NCI-H69 (cell line): ENCODE measurements around the gene SPTBN2.
"Not testable (repeated sequence)": the region's sequence is repeated elsewhere in the genome, so short reads cannot be mapped to it uniquely, and the experiment has no call there.

Experiments used
- DNase-seq: peaks from one replicate; lab custom pipeline; 2025; lab: John Stamatoyannopoulos, UW

SPTBN2 gene

GRCh38 chr11:66685276-66686099 is 43.5 kb downstream of the SPTBN2 start:
- peak; percentile 56 for DNase-seq

DNA sequence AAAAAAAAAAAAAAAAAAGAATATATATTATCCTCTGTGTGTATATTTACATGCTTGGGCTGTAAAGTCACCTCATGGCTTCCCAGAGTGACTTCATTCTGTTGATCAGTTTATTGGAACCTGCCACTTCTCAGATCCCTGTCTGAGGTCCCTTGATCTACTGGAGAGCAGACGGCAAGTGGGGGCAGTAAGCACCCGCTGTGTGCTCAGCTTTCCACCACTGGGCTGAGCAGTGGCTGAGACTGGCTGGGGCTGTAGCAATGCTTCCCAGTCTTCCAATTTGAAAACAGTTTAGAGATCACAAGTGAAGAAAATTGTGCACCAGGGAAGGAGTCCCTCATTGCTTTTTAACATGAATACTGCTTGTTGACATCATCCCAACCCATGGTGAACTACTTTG is 44.4 kb downstream of the SPTBN2 start:
- DNase-seq, result no peak

- no peak for DNase-seq
Measured at GRCh38 chr11:66683877-66684276, 45.1 kb downstream of the SPTBN2 start.

DNA sequence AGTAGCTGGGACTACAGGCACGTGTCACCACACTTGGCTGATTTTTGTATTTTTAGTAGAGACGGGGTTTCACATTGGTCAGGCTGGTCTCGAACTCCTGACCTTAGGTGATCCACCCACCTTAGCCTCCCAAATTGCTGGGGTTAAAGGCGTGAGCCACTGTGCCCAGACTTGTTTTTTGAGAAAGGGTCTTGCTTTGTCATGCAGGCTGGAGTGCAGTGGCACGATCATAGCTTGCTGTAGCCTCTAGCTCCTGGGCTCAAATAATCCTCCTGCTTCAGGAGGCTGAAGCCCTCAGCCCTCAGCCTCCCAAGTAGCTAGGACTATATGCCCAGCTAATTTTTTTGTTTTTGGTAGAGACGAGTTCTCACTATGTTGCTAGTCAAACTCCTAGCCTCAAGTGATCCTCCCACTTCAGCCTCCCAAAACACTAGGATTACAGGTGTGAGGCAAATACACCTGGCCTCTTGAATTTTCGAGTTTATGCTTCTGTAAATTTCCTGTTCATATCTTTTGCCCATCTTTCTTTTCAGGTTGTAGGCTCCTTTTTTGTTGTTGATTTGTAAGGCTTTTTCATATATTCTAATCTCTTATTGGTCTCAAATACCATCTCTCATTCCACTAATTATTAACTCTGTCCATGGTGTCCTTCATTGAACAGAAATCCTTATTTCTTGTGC is 47.9 kb downstream of the SPTBN2 start:
- DNase-seq, result no peak

- peak; percentile 99 for DNase-seq
Measured at GRCh38 chr11:66677599-66678375, 51.2 kb downstream of the SPTBN2 start, which contains the start of gene RBM4B. TSS of gene RBM4B (minus strand) at chr11:66677887. CDS start at chr11:66677079, 808 bp downstream.

DNA sequence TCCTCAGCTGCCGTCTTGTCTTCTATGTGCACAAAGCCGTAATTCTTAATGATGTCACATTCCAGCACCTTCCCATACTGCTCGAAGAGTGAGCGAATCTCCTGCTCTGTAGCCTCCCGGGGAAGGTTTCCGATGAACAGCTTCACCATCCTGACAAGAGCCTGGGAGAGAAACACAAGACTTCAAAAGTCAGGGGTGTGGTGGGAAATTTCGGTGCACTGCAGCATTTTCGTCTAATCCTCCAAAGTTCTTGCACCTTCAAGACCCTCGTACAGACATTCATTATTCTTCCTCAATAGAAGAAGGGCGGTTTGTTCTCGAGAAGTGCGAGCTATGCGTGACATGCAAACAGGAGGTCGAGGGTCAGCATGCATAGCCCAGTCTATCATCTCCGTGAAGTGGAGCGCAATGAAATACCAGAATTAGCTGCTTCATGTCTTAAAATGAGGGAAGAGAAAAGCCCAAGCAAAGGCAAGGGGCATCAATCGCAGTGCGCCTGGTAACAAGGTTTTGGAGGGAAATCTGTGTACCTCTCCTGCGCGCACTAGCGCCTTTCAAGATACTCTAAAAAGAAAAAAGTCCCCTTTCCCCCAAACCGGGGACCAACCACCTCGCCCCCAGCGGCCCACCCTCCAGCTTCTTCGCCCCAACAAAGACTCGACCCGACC is 52.0 kb downstream of the SPTBN2 start:
- DNase-seq, result no peak

DNA sequence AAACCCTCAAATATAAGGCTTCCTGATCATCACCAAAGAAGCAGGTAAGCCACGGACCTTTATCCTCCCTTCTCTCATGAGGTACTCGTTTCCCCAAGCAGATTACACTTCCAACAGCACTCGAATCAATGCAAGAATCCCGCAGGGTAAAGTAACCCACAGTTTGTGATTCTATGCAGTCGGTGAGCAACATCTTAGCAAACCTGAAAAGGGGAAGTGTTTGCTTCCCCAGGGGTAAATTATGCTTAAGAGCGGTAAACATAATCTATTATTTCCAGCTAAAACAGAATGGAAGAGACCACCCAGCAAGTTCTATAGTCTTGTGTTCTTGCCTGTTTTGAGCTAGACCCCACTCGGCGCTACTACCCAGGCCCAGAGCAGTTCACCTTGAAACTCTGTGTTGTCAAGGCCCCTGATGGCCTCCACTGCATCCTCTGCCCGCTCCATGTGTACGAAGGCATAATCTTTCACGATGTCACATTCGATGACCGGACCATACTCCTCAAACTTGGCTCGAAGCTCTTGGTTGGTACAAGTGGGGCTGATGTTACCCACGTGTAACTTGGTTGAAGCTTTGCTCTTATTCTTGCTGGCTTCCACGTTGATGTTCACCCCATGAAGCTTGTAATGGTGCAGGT is 52.6 kb downstream of the SPTBN2 start:
- no peak for DNase-seq

DNA sequence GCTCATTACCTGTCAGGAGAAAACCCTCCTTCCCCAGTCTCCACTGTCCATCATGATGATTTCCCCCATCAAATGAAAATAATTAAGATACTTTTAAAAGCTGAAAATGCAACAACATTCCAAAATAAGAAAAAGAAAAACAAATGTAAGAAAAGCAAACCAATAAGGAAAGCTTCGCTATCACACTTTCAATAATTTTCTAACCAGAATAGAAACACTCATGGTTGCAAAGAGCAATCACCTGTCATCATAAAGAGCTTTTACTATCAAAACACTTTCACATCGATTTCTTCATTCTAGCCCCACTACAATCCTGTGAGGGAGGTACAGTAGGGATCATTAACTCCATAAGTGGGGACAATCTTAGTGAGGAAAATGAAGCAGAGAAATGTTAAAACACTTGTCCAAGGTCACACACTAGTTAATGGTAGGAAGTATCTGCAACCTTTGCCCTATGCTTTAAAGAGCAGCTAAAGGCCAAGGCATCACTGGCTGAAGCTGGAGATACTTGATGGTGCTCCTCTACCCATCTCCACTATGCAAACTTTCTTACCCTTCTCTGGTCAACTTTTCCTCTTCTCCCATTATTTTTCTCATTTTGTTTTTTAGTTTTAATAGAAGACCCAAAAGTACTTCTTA is 53.9 kb downstream of the SPTBN2 start:
- no peak for DNase-seq

GRCh38 chr11:66670816-66671215 is 58.2 kb downstream of the SPTBN2 start:
- no peak for DNase-seq

- no peak for DNase-seq
Measured at GRCh38 chr11:66665369-66665768, 63.6 kb downstream of the SPTBN2 start.

GRCh38 chr11:66663741-66664296 is 65.2 kb downstream of the SPTBN2 start:
- DNase-seq, result no peak

DNA sequence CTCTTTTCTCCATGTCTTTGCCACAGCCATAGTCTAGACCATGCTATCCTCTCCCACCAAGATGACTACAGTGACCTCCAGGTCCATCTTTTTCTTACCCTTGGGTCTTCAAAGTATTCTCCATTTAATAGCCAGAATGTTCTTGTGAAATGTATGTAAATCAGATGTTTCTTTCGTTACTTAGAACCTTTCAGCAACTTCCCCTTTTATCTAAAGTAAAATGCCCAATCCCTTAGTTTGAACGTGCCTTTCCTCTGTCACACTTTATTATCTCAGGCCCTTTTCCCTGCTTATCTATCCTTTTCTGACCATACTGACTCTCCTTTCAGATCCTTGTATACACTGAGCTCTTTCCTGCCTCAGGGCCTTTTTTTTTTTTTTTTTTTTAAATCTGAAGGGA is 69.3 kb downstream of the SPTBN2 start:
- DNase-seq, result no peak

- DNase-seq, result no peak
Measured at GRCh38 chr11:66653123-66653522, 75.9 kb downstream of the SPTBN2 start.

DNA sequence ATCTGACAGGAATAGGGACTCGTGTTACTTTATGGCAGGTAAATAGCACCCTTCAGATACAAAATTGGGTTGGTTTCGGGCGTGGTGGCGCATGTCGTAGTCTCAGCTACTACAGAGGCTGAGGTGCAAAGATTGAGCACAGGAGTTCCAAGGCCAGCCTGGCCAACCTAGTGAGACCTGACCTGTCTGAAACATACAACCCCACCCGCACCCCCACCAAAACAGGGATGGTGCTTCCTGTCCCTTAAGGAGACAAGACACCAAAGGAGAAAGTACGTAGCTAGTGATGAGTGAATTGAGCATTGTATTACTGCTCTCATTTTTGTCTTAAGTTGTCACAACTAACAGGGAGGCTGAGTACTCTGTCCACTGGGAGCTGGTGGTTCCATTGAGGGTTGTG is 76.4 kb downstream of the SPTBN2 start:
- no peak for DNase-seq

GRCh38 chr11:66651016-66651415 is 78.0 kb downstream of the SPTBN2 start:
- DNase-seq, result peak; percentile 34

DNA sequence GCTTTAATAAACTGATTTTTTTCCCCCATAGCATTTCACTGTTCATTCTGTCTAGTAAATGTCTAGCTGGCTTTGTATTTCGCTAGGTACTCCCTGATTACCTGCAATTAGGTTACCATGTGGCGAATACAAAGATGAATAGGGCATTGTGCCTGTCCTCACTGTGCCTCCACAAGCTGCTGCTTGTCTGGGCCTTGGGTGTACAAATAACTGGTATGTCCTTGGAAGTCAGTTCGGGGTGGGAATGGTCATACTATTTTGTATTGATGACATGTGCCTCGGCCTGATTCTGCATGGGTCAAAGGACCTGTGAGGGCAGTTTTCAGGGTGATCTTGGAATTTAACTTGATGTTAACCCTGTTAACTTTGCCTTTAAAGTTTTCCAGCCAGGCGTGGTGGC is 79.1 kb downstream of the SPTBN2 start:
- no peak for DNase-seq

GRCh38 chr11:66646828-66647227 is 82.2 kb downstream of the SPTBN2 start:
- DNase-seq, result no peak

DNA sequence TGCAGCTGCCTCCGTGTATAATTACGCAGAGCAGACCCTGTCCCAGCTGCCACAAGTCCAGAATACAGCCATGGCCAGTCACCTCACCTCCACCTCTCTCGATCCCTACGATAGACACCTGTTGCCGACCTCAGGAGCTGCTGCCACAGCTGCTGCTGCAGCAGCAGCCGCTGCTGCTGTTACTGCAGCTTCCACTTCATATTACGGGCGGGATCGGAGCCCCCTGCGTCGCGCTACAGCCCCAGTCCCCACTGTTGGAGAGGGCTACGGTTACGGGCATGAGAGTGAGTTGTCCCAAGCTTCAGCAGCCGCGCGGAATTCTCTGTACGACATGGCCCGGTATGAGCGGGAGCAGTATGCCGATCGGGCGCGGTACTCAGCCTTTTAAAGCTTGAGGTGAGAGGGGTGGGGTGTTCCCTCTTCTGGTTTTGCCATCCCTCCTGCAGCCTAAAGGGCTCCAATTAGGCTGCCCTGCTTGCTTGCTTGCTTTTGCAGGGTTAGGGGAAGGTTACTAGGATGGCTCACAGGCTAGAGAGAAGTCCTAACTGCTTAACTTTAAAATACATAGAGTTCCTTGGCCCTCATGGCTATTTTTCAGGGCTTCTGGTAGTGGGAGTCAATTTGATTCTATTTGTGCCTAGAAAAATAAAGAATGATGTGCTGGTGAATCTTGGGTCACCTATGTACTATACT is 85.1 kb downstream of the SPTBN2 start:
- no peak for DNase-seq

- DNase-seq, result peak; percentile 74
Measured at GRCh38 chr11:66641834-66642233, 87.2 kb downstream of the SPTBN2 start.

DNA sequence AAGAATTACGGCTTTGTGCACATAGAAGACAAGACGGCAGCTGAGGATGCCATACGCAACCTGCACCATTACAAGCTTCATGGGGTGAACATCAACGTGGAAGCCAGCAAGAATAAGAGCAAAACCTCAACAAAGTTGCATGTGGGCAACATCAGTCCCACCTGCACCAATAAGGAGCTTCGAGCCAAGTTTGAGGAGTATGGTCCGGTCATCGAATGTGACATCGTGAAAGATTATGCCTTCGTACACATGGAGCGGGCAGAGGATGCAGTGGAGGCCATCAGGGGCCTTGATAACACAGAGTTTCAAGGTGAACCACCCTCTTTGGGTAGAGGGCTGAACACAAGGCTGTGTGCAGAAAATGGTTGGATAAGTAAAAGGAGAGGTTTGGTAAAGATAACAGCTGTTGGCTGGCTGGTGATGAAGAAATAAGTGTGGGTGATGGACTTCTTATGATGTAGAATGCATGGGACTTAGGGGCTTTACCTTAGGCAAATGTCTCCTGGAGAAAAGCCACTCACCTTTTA is 89.1 kb downstream of the SPTBN2 start:
- not testable (repeated sequence) for DNase-seq
